SK-N-MC (cell line): ENCODE data around the gene NABP2.
"Not testable (repeated sequence)": the region's sequence is repeated elsewhere in the genome, so short reads cannot be mapped to it uniquely, and the experiment has no call there.

Experiments used
- EZH2 ChIP-seq: fragments of 200-600 bp; sonication (generic); IDR thresholded peaks from one replicate; pipeline ENCODE4 v1.6.1; 2017; ENCODE audit warnings: antibody characterized with exemption
- FOXP2 ChIP-seq: optimal IDR thresholded peaks from 2 replicates; pipeline ENCODE3; 2011; ENCODE audit warnings: mild to moderate bottlenecking, moderate library complexity; ENCODE audit not compliant: insufficient read depth; ENCODE audit errors: extremely low read length, control extremely low read depth
- POLR2AphosphoS5 ChIP-seq: IDR thresholded peaks from 2 replicates; pipeline ENCODE4 v1.6.1; 2012; ENCODE audit warnings: mild to moderate bottlenecking, low read depth, low read length, borderline replicate concordance

- not testable (repeated sequence) for TF ChIP-seq POLR2AphosphoS5, EZH2, FOXP2
Measured at GRCh38 chr12:56272468-56272867, 48.3 kb downstream of the NABP2 start.
